ENCODE measurements around the gene RANBP1. TPM values are rescaled to one million over a fixed set of nuclear protein-coding genes. Genes with fewer than 3 reads are reported as not detected.

The RANBP1 gene
- total and polyA plus RNA-seq, 2 donors (not counting 1 experiment from before 2014, with no cell fraction given), result 67.0 to 77.6 TPM

- Mint-ChIP-seq H3K9me3 (ENCODE audit: insufficient read depth) (no peaks in the 10 kb centered on the region), H3K27me3 (no peaks in the 10 kb centered on the region), H3K4me1 (peaks cover 32% of the 10 kb centered on the region), H3K27ac (peak overlapping the region; percentile 77), H3K4me3 (peak overlapping the region; percentile 60)
- TF ChIP-seq CTCF (IDR thresholded peaks at IDR 0.05), result no peak
- no peak for TF ChIP-seq EZH2 (IDR thresholded peaks at IDR 0.05; ENCODE audit: borderline replicate concordance, insufficient read depth, low read depth, low read length, poor library complexity, severe bottlenecking)
- peak; percentile 13 for DNase-seq
- WGBS (ENCODE audit: insufficient coverage), result 96% methylated on average over 30 of the region's 36 CpGs
- H3K4me1 ChIP-seq (ENCODE audit: control insufficient read depth in 2 of 2, insufficient read depth in 2 of 2, low read length in 2 of 2), result peaks cover 19 to 44% of the 10 kb centered on the region in 2 donors
- no peak overlapping the region for H3K9ac ChIP-seq (ENCODE audit: low read length)
- H3K36me3 ChIP-seq (replicated peaks in 1 of 2; ENCODE audit: control extremely low read depth in 1 of 2, control insufficient read depth in 1 of 2, extremely low read depth in 1 of 2, insufficient read depth in 2 of 2, low read length in 1 of 2), result peaks cover 0 to 39% of the 10 kb centered on the region in 2 experiments
- no peaks in the 10 kb centered on the region for H3K27me3 ChIP-seq (replicated peaks in 1 of 4; ENCODE audit: control extremely low read depth in 1 of 4, control insufficient read depth in 3 of 4, insufficient read depth in 4 of 4, low read length in 3 of 4)
- H3K79me2 ChIP-seq (ENCODE audit: control insufficient read depth, insufficient read depth, low read length), result peaks cover 39% of the 10 kb centered on the region
- ChIA-PET POLR2A (no interaction called here), CTCF (no interaction called here)
- H3K4me2 ChIP-seq (replicated peaks; ENCODE audit: low read depth, low read length, poor library complexity, severe bottlenecking), result no peak overlapping the region
- H3K9me3 ChIP-seq (ENCODE audit: control extremely low read depth in 1 of 3, control insufficient read depth in 2 of 3, insufficient read depth in 1 of 3, low read length in 2 of 3), result no peaks in the 10 kb centered on the region
- peaks cover 28% of the 10 kb centered on the region for H4K20me1 ChIP-seq (ENCODE audit: control insufficient read depth, insufficient read depth, low read length, poor library complexity, severe bottlenecking)
- intact Hi-C loops (cut with micrococcal nuclease), result loop anchor here (5.0 to 10.0 kb wide), 2 partner anchors 740 to 888 kb away; partner anchors contain the start of genes PI4KA, SNAP29 and THAP7
- no peak overlapping the region for H3K4me3 ChIP-seq (ENCODE audit: control extremely low read depth in 1 of 5, extremely low read depth in 1 of 5, insufficient read depth in 1 of 5, low read depth in 2 of 5, low read length in 4 of 5)
- ATAC-seq (ENCODE audit: low read depth), result no peak
- H2AFZ ChIP-seq (ENCODE audit: insufficient read depth, low read depth, low read length, poor library complexity, severe bottlenecking), result no peak overlapping the region
- no peak overlapping the region for H3K27ac ChIP-seq (ENCODE audit: low read length in 2 of 2)
These were observed 1.1 kb upstream of the RANBP1 start for GRCh38 chr22:20114506-20115475.
